ENCODE results near the gene CERS6. TPM values are rescaled to one million over a fixed set of nuclear protein-coding genes. Genes with fewer than 3 reads are reported as not detected.
"Not testable (repeated sequence)": the region's sequence is repeated elsewhere in the genome, so short reads cannot be mapped to it uniquely, and the experiment has no call there.

CERS6 gene
- total and polyA plus RNA-seq, 4 donors: 4.3 to 10.6 (median 6.4) TPM

- intact Hi-C loops (cut with DNase I): no loop called here
- ATAC-seq (ENCODE audit: low FRiP score) (no peak), DNase-seq (no peak)
- H3K36me3 ChIP-seq (ENCODE audit: control insufficient read depth in 1 of 2, insufficient read depth in 2 of 2, low read length in 1 of 2): no peaks in the 10 kb centered on the region
- H3K27ac ChIP-seq (ENCODE audit: low read depth in 1 of 2, low read length in 2 of 2): no peak overlapping the region
- H3K9me3 ChIP-seq (ENCODE audit: control insufficient read depth, low read length): no peaks in the 10 kb centered on the region
- no peaks in the 10 kb centered on the region for H3K27me3 ChIP-seq (ENCODE audit: control insufficient read depth in 1 of 2, insufficient read depth in 2 of 2, low read length in 1 of 2)
- H3K4me1 ChIP-seq (ENCODE audit: control insufficient read depth in 1 of 2, insufficient read depth in 2 of 2, low read length in 2 of 2): no peaks in the 10 kb centered on the region
- WGBS, 2 donors: 86 to 92% methylated on average over 1 of the region's 1 CpG
- no peak overlapping the region for H3K4me3 ChIP-seq (ENCODE audit: low read length in 2 of 2)
Observed at GRCh38 chr2:168495524-168495923, 39.5 kb downstream of the CERS6 start.

GRCh38 chr2:168496906-168497305, 40.8 kb downstream of the CERS6 start:
- no peaks in the 10 kb centered on the region for H3K4me1 ChIP-seq (ENCODE audit: control insufficient read depth in 1 of 2, insufficient read depth in 2 of 2, low read length in 2 of 2)
- DNase-seq: no peak
- ATAC-seq (ENCODE audit: low FRiP score): no peak
- H3K36me3 ChIP-seq (ENCODE audit: control insufficient read depth in 1 of 2, insufficient read depth in 2 of 2, low read length in 1 of 2): no peaks in the 10 kb centered on the region
- no peak overlapping the region for H3K27ac ChIP-seq (ENCODE audit: low read depth in 1 of 2, low read length in 2 of 2)
- no peaks in the 10 kb centered on the region for H3K9me3 ChIP-seq (ENCODE audit: control insufficient read depth, low read length)
- intact Hi-C loops (cut with DNase I): no loop called here
- no peak overlapping the region for H3K4me3 ChIP-seq (ENCODE audit: low read length in 2 of 2)
- WGBS, 2 donors: 90 to 95% methylated on average over 2 of the region's 2 CpGs
- no peaks in the 10 kb centered on the region for H3K27me3 ChIP-seq (ENCODE audit: control insufficient read depth in 1 of 2, insufficient read depth in 2 of 2, low read length in 1 of 2)

- no peaks in the 10 kb centered on the region for H3K4me1 ChIP-seq (ENCODE audit: control insufficient read depth in 1 of 2, insufficient read depth in 2 of 2, low read length in 2 of 2)
- H3K4me3 ChIP-seq (ENCODE audit: low read length in 2 of 2): no peak overlapping the region
- no peaks in the 10 kb centered on the region for H3K27me3 ChIP-seq (ENCODE audit: control insufficient read depth in 1 of 2, insufficient read depth in 2 of 2, low read length in 1 of 2)
- no peaks in the 10 kb centered on the region for H3K9me3 ChIP-seq (ENCODE audit: control insufficient read depth, low read length)
- intact Hi-C loops (cut with DNase I): no loop called here
- DNase-seq (no peak), ATAC-seq (ENCODE audit: low FRiP score) (no peak)
- WGBS, 2 donors: 65 to 69% methylated on average over 4 of the region's 4 CpGs
- H3K36me3 ChIP-seq (ENCODE audit: control insufficient read depth in 1 of 2, insufficient read depth in 2 of 2, low read length in 1 of 2): no peaks in the 10 kb centered on the region
- H3K27ac ChIP-seq (ENCODE audit: low read depth in 1 of 2, low read length in 2 of 2): no peak overlapping the region
Observed at GRCh38 chr2:168499500-168499899, 43.4 kb downstream of the CERS6 start.

- H3K4me1 ChIP-seq (ENCODE audit: control insufficient read depth in 1 of 2, insufficient read depth in 2 of 2, low read length in 2 of 2): no peaks in the 10 kb centered on the region
- H3K36me3 ChIP-seq (ENCODE audit: control insufficient read depth in 1 of 2, insufficient read depth in 2 of 2, low read length in 1 of 2): no peaks in the 10 kb centered on the region
- no peak overlapping the region for H3K4me3 ChIP-seq (ENCODE audit: low read length in 2 of 2)
- DNase-seq: no peak
- ATAC-seq (ENCODE audit: low FRiP score): no peak
- no peaks in the 10 kb centered on the region for H3K27me3 ChIP-seq (ENCODE audit: control insufficient read depth in 1 of 2, insufficient read depth in 2 of 2, low read length in 1 of 2)
- no peaks in the 10 kb centered on the region for H3K9me3 ChIP-seq (ENCODE audit: control insufficient read depth, low read length)
- intact Hi-C loops (cut with DNase I): no loop called here
- H3K27ac ChIP-seq (ENCODE audit: low read depth in 1 of 2, low read length in 2 of 2): no peak overlapping the region
Observed at GRCh38 chr2:168500516-168500915, 44.4 kb downstream of the CERS6 start.

- WGBS, 2 donors: 94 to 97% methylated on average over 4 of the region's 4 CpGs
- H3K4me3 ChIP-seq (ENCODE audit: low read length in 2 of 2): no peak overlapping the region
- no peak overlapping the region for H3K27ac ChIP-seq (ENCODE audit: low read depth in 1 of 2, low read length in 2 of 2)
- DNase-seq: no peak
- ATAC-seq (ENCODE audit: low FRiP score): no peak
- intact Hi-C loops (cut with DNase I): no loop called here
- no peaks in the 10 kb centered on the region for H3K27me3 ChIP-seq (ENCODE audit: control insufficient read depth in 1 of 2, insufficient read depth in 2 of 2, low read length in 1 of 2)
- H3K36me3 ChIP-seq (ENCODE audit: control insufficient read depth in 1 of 2, insufficient read depth in 2 of 2, low read length in 1 of 2): no peaks in the 10 kb centered on the region
- H3K9me3 ChIP-seq (ENCODE audit: control insufficient read depth, low read length): no peaks in the 10 kb centered on the region
- H3K4me1 ChIP-seq (ENCODE audit: control insufficient read depth in 1 of 2, insufficient read depth in 2 of 2, low read length in 2 of 2): no peaks in the 10 kb centered on the region
Observed at GRCh38 chr2:168501466-168502065, 45.5 kb downstream of the CERS6 start.

- H3K27ac ChIP-seq (ENCODE audit: low read depth in 1 of 2, low read length in 2 of 2); H3K27me3 ChIP-seq (ENCODE audit: control insufficient read depth in 1 of 2, insufficient read depth in 2 of 2, low read length in 1 of 2); ATAC-seq (ENCODE audit: low FRiP score); H3K9me3 ChIP-seq (ENCODE audit: control insufficient read depth, low read length); H3K4me1 ChIP-seq (ENCODE audit: control insufficient read depth in 1 of 2, insufficient read depth in 2 of 2, low read length in 2 of 2); H3K4me3 ChIP-seq (ENCODE audit: low read length in 2 of 2); intact Hi-C loops (cut with DNase I); DNase-seq; H3K36me3 ChIP-seq (ENCODE audit: control insufficient read depth in 1 of 2, insufficient read depth in 2 of 2, low read length in 1 of 2): not testable (repeated sequence)
- WGBS, 2 donors: 95% methylated on average over 2 of the region's 2 CpGs
Observed at GRCh38 chr2:168502852-168503251, 46.8 kb downstream of the CERS6 start.

- Histone ChIP-seq H3K4me3 (ENCODE audit: low read length in 2 of 2) (no peak overlapping the region), H3K4me1 (ENCODE audit: control insufficient read depth in 1 of 2, insufficient read depth in 2 of 2, low read length in 2 of 2) (no peaks in the 10 kb centered on the region), H3K27me3 (ENCODE audit: control insufficient read depth in 1 of 2, insufficient read depth in 2 of 2, low read length in 1 of 2) (no peaks in the 10 kb centered on the region), H3K36me3 (ENCODE audit: control insufficient read depth in 1 of 2, insufficient read depth in 2 of 2, low read length in 1 of 2) (no peaks in the 10 kb centered on the region), H3K9me3 (ENCODE audit: control insufficient read depth, low read length) (no peaks in the 10 kb centered on the region), H3K27ac (ENCODE audit: low read depth in 1 of 2, low read length in 2 of 2) (no peak overlapping the region)
- 92 to 95% methylated on average over 3 of the region's 3 CpGs for WGBS, 2 donors
- DNase-seq (no peak), ATAC-seq (ENCODE audit: low FRiP score) (no peak)
- intact Hi-C loops (cut with DNase I): no loop called here
Observed at GRCh38 chr2:168503901-168504300, 47.8 kb downstream of the CERS6 start.

- 93 to 96% methylated on average over 2 of the region's 2 CpGs for WGBS, 2 donors
Observed at GRCh38 chr2:168504323-168504722, 48.3 kb downstream of the CERS6 start.

GRCh38 chr2:168510125-168510756, 54.2 kb downstream of the CERS6 start:
- no peaks in the 10 kb centered on the region for H3K27me3 ChIP-seq (ENCODE audit: control insufficient read depth in 1 of 2, insufficient read depth in 2 of 2, low read length in 1 of 2)
- 95 to 98% methylated on average over 6 of the region's 6 CpGs for WGBS, 2 donors
- DNase-seq (no peak), ATAC-seq (ENCODE audit: low FRiP score) (no peak)
- H3K27ac ChIP-seq (ENCODE audit: low read depth in 1 of 2, low read length in 2 of 2): no peak overlapping the region
- H3K4me3 ChIP-seq (ENCODE audit: low read length in 2 of 2): no peak overlapping the region
- H3K9me3 ChIP-seq (ENCODE audit: control insufficient read depth, low read length): no peaks in the 10 kb centered on the region
- no peaks in the 10 kb centered on the region for H3K36me3 ChIP-seq (ENCODE audit: control insufficient read depth in 1 of 2, insufficient read depth in 2 of 2, low read length in 1 of 2)
- intact Hi-C loops (cut with DNase I): loop anchor here in 1 of 2 donors (5.0 kb wide), 1 partner anchor 53 kb away; the partner anchor contains the start of gene CERS6
- peaks cover 0 to 8% of the 10 kb centered on the region in 2 donors for H3K4me1 ChIP-seq (ENCODE audit: control insufficient read depth in 1 of 2, insufficient read depth in 2 of 2, low read length in 2 of 2)

More at GRCh38 chr2:168504323-168504722, 48.3 kb downstream of the CERS6 start:
- no peak for ATAC-seq (ENCODE audit: low FRiP score)
- DNase-seq: no peak
- Histone ChIP-seq H3K27me3 (ENCODE audit: control insufficient read depth in 1 of 2, insufficient read depth in 2 of 2, low read length in 1 of 2) (no peaks in the 10 kb centered on the region), H3K4me1 (ENCODE audit: control insufficient read depth in 1 of 2, insufficient read depth in 2 of 2, low read length in 2 of 2) (no peaks in the 10 kb centered on the region), H3K36me3 (ENCODE audit: control insufficient read depth in 1 of 2, insufficient read depth in 2 of 2, low read length in 1 of 2) (no peaks in the 10 kb centered on the region), H3K4me3 (ENCODE audit: low read length in 2 of 2) (no peak overlapping the region), H3K9me3 (ENCODE audit: control insufficient read depth, low read length) (no peaks in the 10 kb centered on the region), H3K27ac (ENCODE audit: low read depth in 1 of 2, low read length in 2 of 2) (no peak overlapping the region)
- intact Hi-C loops (cut with DNase I): no loop called here
